Stimulated activated CD4-positive, alpha-beta T cell treated with anti-CD3 and anti-CD28 coated beads, Interleukin-4, amount 100 ng/mL, for 4 hours (primary cell): ENCODE measurements around the gene ARHGDIA.
A peak's percentile ranks its signal among the peaks of the same experiment; 100 is the strongest.

Source experiments
- DNase-seq, 2 experiments: peaks; one replicate each; pipeline ENCODE4 v3.0.0-alpha.2; 2020

Gene ARHGDIA

DNA sequence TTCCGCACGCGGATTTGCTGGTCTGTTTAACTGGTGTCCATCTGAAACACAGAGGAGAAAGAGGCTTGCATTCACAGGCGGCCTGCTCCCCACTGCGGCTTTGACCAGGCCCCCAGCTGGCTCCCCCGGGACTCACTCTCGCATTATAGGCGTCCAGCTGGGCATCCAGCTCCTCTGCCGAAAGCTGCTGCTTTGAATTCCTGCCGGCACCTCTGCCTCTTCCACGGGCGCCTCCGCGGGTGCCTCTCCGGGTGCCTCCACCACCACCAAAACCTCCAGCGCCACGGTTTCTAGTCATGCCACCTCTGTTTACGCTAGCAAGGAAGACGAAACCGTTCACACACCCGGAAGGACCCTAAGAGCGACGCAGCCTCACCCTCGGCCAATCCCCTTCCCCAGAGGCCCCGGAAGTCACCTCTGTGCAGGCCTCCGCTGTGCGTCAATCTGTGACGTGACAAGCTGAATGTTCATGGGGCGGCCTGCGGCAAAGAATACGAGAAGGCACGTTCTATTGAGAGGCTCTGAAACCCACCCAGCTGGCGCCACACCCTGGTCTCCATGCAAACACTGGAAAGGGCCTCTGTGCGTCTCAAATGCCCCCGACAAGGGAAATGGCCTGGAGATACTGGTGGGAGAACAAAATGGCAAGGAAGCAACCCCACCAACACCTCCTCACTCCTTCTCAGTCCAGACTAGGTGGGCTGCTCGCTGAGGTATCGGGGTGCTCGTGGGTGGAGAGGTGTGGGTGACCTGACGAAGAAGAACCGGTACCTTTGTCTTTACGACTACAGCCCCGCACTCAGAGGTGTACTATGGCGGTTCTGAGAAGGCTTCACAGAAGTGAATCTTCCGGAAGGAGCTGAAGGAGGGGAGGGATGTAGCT lies 17.2 kb upstream of the ARHGDIA start:
- DNase-seq = no peak

DNA sequence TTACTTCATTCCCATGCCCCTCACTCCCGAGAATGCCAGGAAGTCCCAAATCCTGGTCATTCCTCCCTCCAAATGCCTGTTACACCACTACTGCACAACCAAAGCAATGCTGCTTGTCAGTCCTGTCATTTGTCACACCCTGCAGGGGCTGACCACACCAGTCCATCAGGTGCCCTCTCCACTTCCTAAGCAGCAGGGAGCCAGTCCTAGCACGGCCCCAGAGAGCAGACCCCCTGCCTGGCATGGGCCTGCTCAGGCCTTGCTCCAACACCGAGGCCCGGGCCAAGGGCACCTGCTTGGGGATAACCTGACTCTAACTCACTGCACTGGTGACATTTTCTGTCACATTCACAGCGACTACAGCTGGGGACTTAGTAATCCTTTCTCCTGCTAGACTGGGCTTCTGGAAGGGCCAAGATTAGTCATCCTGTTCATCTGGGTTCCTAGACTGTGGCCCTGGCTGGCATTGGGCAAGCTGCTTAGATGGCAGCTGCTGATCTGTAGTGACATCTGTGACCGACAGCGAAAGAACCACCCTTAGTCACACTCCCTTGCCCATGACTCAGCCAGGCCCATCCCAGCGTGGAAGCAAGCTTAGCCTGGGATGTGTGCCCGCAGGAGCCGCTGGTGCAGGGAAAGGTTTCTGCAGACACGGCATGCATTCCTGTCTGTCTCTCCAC lies 14.9 kb upstream of the ARHGDIA start:
- DNase-seq = no peak

DNA sequence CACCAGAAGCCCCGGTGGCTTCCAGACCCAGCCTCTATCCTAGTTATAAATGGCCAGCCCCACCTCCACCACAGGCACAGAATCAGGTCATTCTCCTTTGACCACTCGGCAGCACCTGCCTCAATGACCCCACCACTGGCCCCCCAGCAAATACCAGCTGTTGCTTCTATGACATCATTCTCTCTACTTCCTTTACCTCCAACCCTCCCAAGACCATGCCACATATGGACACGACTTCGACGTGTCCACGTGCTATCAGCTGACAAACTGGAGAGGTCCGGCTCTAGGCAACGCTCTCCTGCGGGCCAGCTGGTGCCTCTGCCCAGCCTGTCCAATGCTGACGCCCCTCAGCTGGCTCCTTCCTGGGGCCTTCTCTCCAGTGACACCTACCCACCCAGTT lies 14.3 kb upstream of the ARHGDIA start:
- no peak for DNase-seq

DNA sequence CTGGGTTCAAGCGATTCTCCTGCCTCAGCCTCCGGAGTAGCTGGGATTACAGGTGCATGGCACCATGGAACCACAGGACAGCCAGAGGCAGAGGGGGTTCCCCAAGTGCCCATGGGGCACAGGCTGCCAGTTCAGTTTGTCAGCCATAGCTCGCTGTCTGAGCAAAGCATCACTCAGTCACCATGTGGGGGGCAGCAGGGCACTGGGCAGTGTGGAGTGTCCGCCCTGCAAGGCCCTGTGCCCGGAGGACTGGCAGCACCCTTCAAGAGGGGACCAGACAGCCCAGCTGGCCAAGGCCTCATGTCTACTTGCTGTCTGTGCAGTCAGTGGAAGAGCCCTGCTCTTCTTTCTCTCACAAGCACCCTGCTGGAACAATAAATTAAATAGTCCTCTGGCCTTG lies 13.8 kb upstream of the ARHGDIA start:
- DNase-seq = no peak

DNA sequence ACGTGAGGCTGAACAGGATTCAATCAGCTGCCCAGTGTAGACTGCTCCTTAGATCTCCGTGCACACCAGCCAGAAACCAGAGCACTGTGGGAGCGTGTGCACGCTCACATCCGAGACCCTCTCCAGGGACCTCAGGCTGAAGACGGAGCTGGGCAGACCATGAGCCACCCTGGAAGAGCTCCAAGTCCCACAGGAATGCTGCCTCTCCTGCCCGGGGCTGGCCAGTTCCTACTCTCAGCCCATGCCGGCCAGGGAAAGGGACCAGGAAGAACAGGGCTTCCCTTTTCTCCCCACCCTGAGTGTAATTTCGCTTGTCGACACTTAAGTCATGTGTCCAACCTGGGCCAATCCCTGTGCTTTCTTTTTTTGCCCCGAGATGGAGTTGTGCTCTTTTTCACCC lies 13.4 kb upstream of the ARHGDIA start:
- DNase-seq = no peak

DNA sequence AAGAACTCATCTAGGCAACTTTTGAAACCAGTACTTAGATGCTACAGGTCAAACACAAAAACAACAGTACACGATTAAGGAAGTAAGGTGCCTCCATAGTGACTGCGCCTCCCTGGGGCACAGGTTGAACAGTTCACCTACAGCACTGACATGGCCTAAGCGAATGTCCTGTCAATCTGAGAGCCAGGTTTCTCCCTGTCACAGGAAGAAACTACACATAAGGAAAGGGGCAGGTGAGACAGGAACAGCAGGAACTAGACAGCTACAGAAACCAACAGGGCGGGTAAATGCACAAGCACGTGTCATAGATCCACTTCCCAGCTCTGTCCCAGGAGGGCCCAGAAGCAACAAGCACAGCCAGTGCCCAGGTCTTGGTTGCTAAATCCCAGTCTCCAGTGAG lies 8.0 kb upstream of the ARHGDIA start:
- DNase-seq = no peak

DNA sequence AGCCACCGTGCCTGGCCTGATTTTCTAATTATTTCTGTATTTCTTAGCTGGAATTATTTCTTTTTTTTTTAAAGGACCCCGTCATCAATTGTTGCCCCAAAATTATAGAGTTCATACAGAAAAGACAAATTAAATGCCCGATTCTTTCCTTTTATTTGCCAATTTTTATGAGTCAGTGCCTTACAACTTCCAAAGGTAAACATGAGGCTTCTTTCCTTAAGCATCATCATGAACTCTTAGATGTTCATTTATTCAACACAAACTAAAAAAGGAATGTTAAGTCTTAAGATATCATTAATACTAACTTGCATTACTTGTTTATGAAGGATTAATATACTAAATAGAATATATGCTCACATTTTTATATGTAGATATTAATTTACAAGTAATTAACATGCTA lies 7.2 kb upstream of the ARHGDIA start:
- no peak for DNase-seq

DNA sequence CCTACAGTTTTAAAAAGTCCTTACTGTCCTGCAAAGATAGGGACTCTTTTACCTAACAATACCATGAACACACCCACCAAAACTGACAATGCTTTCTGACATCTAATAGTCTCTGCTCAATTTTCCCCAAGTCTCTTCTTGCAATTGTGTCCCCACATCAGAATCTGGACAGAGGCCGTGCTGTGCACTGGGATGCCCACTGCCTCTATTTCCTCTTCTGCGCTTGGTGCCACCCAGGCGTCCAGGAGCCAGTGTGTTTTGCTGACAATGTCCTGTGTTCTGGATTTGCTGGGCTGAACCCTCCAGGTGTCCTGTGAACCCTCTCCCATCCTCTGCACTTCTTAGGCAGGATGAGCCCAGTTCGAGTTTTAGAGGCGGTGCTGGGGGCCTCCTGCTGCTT lies 6.4 kb upstream of the ARHGDIA start:
- DNase-seq = no peak

DNA sequence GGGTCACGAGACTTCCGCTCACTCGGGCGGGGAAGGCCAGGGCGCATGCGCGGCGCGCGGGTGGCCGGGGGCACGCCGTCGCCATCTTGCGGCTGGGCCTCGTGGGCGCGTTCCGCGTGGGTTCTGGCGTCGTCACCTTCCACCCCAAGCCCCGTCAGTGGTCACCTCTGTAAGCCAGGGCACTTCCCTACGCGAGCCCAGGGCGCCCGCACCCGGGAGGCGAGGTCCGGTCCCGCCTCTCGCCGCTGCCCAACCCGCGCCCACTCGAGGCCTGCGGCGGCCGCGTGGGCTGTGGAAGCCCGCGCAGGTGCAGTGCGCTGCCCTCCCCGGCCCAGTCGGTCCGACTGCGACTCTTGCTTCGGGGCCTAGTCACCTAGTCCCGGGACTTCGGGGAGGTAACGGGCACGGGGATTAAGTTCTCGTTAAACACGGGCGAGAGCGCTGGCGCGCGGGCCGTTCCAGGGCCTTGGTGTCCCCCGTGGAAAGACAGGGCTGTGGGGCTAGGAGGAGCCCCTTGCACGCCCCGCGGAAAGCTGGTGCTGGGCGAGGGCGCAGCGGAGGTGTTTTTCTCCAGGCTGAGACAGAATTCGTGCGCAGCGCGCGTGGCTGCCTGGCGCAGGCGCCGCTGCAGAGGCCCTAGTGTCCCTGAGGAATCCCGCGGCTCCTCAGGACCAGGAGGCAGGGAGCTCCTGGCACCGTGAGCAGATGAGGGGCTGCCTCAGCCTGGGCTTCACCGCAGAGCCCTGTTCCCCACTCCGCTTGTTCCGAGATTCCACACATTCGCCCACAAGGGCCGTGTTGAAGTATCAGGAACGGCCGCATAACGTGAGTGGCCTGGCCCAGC lies 472 bp upstream of the ARHGDIA start:
- DNase-seq = peak; percentile 95 to 96

DNA sequence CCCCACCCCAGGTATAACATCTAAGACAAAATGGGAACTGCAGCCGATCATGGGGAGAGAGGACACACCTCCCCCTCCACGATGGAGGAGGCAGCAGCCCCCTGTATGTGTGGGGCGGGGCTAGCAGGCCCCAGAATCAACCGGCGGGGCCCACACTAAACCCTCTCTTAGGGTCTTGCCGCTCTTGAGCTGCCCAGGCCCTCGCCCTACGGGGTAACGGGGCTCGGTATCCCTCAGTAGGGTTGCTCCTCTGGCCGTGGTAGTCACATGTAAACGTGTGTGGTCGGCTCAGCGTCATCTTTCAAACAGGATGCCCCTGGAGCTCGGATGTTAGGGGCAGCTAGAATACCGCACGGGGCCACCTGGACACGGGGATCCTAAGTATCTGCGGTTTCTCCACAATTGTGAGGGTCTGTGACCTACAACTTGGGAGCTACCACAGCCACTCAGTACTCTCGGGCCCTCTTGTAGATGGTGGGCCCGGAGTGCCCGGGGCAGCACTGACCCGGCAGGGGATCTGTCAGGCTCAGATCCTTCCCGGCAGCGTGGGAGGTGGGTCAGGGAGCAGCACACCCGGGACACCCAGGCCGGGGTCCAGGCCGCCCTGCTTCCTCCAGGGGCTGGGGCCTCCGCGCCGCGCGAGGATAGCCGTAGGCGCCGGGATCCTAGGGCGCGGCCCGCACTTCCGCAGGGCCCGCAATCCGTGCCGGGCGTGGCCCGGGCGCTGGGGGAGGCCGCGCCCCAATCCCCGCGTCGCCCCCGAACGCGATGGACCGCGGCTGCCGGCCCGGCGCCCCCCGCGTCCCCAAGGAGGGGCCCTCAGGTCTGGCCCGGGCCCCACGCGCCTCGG lies 781 bp downstream of the ARHGDIA start:
- peak; percentile 32 to 38 for DNase-seq

DNA sequence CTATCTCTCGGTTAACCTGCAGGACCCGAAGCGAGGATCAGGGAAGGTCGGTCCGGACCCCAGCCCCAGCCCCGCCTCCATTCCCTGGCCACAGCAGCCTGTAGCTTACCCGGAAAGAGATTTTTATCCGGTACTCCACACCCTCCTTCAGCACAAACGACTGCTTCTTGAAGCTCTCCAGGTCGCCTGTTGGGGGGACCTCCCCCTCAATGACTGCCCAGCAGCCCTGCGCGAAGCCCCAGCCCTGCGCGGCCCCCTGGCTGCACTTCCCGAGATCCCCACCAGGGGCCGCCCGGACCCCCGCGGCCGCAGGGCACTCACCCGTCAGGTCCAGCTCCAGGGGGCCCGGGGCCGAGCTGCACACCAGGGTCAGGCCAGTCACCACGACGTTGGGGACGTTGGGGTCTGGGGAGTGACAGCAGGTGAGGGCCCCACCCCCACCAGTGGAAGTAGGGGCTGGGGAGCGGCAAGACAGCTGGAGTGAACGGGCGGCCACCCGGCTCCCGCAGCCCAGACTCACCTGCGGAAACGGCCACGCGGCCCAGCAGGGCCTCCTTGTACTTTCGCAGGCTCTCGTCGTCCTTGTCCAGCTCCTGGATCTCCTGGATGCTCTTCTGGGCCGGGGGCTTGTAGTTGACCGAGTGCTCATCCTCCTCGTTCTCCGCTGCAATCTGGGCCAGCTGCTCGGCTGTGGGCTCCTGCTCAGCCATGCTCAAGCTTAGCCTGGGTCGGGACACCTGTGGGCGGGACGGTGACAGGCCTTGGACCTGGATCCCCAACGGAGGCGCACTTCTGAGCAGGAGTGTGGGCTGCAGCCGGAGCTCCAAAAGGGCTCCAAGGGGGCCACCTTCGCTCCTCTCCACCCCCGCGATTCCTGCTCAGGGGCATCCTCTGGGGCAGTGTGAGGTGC lies 1.7 kb downstream of the ARHGDIA start:
- DNase-seq = peak; percentile 15 to 57

DNA sequence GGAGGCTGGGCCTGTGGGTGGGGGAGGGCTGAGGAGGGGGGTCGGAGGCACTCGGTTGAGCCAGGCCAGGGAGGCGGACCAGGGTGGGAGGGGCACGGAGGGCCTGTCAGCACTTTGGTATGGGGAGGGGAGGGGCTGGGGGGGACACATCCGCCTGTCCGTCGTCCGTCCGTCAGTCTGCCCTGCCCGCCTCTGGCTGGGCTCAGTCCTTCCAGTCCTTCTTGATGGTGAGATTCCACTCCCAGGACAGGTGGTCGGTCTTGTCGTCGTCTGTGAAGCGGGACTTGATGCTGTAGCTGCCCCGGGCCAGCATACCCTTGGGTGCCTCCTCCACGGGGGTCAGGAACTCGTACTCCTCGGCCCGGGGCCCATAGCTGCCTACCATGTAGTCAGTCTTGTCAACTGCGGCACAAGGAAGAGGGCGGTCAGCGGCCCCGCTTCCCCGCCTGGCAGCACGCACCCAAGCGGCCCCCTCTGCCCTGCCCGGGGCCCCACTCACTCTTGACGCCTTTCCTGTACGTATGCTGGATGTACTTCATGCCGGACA lies 2.4 kb downstream of the ARHGDIA start:
- DNase-seq = peak in 1 of 2 experiments; percentile 23

DNA sequence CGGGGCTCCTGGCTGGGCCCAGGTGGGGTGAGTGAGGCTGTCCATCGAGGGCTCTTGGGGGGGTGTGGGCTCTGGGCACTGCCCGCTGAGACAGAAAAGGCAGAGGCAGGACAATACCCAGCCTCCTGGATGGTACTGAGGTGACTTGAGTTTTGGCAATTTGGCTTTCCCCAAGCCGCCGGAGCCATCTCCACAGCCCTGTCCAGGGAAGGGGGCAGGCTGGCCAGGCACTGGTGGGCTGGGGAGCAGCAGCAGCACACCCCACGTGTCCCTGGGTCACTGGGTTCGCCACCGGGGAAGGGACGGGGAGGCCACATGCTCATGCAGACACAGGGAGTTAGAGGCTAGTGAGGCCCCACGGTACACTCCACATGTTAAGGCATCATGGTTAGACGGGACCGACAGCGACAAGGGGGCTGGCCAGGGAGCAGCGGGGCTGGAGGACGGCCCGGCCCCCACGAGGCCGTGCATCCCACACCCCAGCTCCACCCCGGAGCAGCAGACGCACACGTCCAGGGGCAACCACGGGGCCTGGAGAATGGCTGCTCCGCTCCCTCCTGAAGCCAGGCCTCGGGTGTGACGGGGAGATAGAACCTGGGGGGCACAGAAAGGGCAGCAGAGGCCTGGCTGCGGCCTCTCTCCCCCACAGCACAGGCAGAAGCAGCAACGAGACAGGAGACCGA lies 3.0 kb downstream of the ARHGDIA start:
- DNase-seq = peak in 1 of 2 experiments; percentile 20

DNA sequence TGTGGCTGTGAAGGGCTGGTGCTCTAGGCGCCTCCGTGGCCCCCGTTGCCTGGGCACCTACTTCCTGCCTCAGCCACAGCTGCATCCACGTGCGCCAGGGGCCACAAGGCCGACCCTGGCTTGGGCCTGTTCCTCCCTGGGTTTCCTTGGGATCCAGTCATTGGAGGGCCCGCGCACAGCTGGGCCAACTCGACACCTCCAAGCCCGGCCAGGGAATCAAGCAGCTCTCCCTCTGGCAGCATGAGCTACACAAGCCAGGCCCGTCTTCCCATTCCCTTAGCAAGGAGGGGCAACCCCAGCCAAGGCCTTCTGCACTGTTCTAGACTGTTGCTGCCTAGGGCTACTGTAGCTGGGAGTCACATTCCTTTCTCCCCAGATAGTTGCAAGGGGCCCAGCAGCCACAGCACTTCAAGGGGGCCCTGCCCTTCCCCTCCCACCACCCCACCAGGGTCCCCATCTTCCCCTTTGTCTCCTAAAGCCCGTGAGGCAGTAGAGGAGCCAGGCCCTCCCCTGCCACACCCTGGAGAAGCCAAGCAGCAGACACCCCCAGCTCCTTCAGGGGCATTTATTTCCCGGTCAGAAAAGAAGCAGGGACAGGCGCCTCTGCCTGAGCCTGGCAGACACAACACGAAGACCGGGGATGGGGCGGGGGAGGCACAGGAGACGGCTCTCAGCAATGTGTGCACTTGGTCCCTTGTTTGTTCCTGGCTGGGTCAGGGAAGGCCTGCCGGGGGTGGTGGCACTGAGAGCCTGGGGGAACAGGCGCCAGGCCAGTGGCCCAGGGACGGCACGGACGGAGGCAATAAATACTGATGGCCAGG lies 3.8 kb downstream of the ARHGDIA start:
- DNase-seq = peak; percentile 4 to 46

DNA sequence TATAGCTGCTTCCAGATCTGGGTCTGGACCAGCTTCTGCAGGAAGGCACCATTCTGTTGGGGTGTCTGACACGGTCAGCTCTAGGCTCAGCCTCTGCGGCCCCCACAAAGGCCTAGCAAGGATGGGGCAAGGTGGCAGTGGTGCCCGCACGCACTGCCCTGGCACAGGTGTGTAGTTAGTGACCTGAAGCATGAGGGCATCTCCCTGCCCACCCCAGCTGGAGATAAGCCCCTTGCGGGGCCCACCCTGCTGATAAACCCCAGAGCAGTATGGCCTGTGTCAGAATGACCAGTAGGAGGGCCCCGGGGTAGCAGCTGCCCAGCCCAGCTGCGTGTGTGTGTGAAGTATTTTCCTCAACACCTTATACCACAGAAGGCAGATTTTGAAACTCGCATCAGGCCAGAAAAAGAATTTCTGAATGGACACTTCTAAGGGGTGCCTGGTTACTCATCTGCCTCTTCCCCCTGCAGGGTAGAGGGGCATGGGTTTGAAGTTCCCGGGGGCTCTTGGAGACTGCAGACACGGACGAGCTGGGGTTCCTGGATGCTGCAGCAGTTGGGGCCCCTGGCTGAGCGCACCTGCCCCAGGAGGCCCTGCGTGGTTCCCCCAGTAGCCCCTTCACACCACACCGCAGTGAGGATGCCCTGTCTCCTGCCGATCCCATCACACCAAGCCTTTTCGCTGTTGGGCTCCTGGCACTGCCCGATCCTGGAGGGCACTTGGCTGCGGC lies 4.5 kb downstream of the ARHGDIA start:
- DNase-seq = no peak

DNA sequence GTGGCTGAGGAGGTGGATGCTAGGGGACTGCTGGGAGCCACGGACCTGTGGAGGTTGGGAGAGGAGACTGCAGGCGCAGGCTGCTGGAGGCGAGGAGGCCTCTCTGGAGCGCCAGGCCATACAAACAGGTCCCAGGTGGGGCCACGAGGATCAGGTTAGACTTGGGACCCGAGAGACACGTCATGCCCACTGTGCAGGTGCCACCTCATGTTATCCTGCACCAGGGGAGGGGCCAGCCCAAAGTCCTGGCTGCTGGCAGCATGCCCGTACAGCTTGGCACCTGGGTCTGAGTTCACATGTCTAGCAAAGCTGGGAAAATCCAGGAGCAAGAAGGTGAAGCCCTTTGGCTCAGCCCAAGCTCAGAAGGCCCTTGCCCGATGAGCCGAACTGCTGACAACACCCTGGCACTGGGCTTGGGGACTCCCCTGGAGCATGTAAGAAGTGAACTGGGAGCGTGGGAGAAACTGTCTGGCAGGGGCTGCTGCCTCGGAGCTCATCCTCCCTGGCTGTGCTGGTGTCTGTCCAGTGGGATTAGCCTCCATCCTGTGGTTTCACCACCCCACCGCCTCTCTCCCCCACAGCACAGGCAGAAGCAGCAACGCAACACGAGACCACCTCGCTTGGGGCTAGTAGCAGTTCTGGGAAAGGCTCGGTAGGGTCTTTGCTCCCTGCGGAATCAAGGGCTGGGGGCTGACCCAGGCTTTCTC lies 5.3 kb downstream of the ARHGDIA start:
- no peak for DNase-seq

DNA sequence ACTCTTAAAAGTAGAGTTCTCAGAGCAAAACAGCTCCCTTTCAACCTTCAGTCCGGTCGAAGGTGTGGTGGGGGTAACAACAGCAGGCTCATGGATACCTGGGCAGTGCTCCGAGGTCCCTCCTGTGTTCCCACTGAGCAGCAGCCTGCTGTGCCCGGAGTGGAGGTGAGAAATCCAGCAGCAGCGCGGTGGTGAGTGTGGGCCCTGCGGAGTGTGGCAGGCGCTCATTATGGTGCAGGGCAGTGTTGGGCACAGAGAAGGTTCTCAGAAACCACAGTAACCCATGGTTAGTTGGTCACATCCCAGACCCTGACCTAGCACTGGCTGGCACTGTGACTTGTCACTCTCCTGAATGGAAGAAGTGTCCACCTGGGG lies 5.8 kb downstream of the ARHGDIA start:
- DNase-seq = no peak
